HG03066 (cell line): Measurements from ENCODE around the gene SOAT1.
"Not testable (repeated sequence)": the region's sequence is repeated elsewhere in the genome, so short reads cannot be mapped to it uniquely, and the experiment has no call there.

ENCODE experiments used
- ATAC-seq: cut with Tn5 transposase; IDR thresholded peaks from one replicate; pipeline ENCODE4 v1.9.1; 2021; ENCODE audit warnings: low read depth; ENCODE audit not compliant: unreplicated experiment

The SOAT1 gene

DNA sequence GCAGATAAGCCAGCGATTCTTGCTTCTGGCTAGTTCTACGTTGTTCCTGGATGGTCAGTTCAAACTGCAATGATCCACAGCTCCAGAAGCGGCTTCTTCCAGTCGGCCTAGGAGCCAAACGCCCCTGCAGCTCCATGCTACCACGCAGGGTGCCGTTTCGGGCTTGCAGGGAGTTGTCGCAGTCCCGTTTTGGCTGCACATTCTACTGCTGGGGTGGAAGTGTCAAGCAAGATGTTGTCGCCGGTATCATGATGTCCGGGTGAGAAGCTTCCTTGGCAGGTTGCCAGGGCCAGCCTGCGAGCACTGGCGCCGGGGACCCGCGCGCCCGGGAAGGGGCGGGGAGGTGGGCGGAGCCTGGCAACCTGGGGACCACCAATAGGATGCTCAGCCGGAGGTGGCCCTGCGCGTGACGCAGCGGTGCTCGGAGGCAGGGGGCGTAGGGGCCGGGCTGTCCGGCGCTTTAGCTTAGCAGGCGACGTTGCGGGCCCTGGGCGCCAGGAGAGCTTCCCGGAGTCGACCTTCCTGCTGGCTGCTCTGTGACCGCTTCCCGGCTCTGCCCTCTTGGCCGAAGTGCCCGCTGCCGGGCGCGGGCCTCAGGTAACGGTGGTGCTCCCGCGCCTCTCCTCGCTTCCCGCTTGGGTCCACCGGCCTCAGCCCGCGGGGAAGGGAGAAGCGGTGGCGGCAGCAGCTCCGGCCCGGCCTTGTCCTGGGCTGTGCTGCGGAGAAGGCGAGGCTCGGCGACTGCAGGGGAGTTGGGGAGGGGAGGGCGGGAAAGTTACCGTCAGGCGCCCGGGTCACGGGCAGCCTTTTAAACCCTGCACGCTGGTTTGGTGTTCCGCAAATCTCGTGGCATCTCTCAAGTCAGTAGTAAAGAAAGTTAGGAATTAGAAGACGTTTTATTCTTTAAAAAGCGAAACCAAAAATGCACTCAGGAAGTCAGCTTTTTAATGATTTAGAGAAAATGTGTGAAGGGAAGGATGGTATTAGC lies at the start of gene SOAT1:
Gene SOAT1 (plus strand): TSS at position 458 of the 988 bp plus-strand sequence. CDS start 8,888 bp downstream, outside the sequence.
- ATAC-seq = peak; percentile 96

DNA sequence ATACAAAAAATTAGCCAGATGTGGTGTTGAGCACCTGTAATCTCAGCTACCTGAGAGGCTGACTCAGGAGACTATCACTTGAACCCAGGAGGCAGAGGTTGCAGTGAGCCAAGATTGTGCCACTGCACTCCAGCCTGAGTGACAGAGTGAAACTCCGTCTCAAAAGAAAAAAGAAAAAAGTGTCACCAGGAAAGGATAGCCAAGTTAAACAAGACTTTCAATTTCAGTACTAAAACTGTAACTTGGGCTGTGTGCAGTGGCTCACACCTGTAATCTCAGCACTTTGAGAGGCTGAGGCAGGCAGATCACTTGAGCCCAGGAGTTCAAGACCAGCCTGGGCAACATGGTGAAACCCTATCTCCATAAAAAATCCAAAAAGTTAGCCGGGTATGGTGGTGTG lies 48.2 kb upstream of the SOAT1 start:
- not testable (repeated sequence) for ATAC-seq

- no peak for ATAC-seq
Observed at GRCh38 chr1:179247923-179248322, 45.7 kb upstream of the SOAT1 start.

DNA sequence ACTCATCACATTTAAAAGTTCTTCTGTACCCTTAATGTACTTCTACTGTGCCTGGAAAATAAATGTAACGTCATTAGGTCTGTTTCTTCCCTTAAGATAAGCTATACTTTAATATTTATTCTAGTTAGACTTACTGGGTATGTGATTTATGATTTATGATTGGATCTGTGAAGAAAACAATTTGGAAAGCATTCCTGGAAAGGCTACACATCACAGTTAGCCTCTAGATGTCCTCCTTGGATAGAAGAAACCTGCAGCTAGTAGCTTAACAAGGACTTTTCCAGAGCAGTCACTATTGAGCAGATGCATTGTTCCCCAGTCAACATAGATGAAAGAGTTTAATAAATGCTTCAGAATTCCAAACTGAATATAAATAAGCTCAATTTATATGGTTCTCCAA lies 41.9 kb upstream of the SOAT1 start:
- no peak for ATAC-seq

GRCh38 chr1:179252606-179253005 lies 41.0 kb upstream of the SOAT1 start:
- no peak for ATAC-seq

DNA sequence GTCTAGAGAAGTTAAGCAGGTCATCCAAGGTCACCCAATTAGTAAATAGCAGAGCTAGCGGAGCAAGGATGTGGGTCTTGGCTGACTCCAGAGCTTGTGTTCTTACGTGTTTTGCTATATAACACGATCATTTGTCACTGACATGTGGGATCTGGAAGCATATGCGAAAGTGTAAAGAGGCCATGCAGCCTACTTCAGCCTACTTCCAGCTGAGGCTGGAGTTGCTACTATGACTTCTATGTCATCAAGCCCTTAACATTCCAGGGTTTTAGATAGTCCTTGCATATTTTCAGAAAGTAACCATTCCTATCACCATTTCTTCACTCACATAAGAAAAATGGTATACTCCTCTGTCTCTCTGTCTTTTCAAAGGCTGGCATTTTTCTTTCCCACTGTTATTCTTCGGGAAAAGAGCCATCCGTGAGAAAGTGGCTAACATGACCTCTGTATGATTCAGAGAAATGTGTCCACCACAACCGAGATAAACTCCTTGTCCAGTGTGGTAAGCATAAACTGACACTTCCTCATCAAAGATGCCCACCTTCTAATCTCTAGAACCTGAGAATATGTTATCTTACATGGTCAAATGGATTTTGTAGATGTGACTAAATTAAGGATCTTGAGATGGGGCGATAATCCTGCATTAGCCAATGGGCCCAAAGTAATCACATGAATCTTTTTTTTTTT lies 40.2 kb upstream of the SOAT1 start:
- no peak for ATAC-seq

GRCh38 chr1:179262183-179262582 lies 31.4 kb upstream of the SOAT1 start:
- no peak for ATAC-seq

DNA sequence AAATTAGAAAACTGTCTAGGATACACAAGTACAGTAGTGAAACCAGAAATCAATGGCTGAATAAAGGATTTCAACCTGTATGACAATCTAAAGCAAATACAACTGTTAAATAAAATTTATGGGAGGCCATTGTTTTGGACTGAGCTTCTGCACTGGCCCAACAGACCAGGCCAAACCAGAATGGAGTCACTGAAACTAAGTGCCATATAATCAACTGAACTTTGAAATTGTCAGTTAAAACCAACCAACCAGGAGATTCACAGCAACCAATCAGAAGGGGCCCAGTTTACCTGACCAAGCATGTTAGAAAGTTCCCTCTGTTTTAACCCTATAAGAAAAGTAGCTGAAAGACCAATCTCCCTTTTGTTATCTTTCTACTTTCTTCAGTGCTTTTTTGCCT lies 30.5 kb upstream of the SOAT1 start:
- no peak for ATAC-seq

DNA sequence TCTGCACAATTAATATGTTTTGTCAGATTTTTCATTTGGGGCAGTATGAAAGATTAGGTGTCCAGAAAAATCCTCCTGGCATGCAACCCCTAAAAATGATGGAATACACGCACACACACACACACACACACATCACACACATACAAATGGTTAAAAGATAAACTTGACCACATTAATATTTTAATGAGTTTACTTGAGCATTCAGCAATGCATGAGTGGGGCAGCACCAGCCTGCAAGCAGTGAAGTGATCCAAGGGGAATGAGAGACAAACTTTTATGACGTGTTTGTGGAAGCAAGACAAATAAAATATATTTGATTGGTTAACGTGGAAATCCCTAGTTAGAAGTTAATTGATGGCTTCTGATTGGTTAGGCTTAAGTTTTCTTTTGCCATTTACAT lies 29.1 kb upstream of the SOAT1 start:
- no peak for ATAC-seq

- no peak for ATAC-seq
Observed at GRCh38 chr1:179269071-179269470, 24.5 kb upstream of the SOAT1 start.

GRCh38 chr1:179274424-179274823 lies 19.2 kb upstream of the SOAT1 start:
- ATAC-seq = not testable (repeated sequence)

GRCh38 chr1:179278920-179279319 lies 14.7 kb upstream of the SOAT1 start:
- ATAC-seq = no peak

- ATAC-seq = no peak
Observed at GRCh38 chr1:179283992-179284391, 9.6 kb upstream of the SOAT1 start.

DNA sequence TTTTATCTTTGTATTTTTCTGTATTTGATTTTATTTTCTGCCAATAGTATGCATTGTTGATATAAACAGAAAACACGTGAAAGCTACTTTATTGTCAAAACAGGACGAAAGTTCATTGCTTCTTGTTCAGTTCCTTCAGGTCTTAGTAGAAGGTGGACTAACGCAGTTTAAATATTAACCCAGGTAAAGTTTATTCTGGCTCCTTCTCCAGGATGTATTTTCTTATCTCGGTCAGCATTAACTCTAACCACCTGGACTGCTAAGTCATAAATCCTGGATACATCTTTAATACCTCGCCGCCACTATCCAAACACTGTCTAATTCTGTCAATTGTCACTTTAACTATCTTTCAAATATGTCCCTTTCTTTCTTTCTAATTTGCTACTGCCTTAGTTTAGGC lies 5.7 kb upstream of the SOAT1 start:
- no peak for ATAC-seq

DNA sequence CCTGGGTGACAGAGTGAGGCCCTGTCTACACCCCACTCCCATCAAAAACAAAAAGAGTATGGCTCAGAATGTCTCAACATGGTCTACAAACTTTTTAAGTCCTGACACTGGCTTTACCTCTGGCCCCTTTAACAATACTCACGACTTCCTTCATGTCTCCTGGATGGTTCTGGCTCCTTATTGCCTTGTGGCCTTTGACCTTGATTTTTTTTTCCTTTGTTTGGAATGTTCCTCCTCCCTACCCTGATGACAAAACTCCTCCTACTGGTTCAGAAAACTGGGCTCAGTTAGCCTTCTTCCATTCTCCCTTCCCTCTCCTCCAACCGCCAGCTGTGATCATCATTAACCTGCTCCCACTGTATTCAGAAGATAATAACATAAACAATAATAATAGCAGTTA lies 4.6 kb upstream of the SOAT1 start:
- no peak for ATAC-seq

- ATAC-seq = no peak
Observed at GRCh38 chr1:179295164-179295755, 1.7 kb downstream of the SOAT1 start.

- no peak for ATAC-seq
Observed at GRCh38 chr1:179296356-179297104, 2.9 kb downstream of the SOAT1 start.

- no peak for ATAC-seq
Observed at GRCh38 chr1:179297105-179297378, 3.4 kb downstream of the SOAT1 start.

DNA sequence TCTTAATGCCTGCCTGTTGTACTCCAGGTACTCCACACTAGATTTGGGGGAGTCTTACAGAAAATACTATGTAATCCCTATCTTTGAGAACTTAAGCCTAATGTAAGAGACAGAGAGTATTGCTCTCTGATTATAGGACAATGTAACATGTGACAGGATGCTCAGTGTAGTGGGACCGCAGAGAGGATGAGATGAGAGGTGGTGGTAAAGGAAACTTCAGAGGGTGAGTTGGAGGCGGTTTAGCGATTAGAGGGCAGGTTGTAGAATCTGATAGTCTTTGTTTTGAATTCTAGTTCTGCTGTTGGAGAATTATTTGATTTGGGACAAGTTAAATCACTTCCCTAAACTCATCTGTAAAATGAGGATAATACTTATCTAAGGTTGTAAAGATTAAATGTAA lies 5.4 kb downstream of the SOAT1 start:
- peak; percentile 82 for ATAC-seq

DNA sequence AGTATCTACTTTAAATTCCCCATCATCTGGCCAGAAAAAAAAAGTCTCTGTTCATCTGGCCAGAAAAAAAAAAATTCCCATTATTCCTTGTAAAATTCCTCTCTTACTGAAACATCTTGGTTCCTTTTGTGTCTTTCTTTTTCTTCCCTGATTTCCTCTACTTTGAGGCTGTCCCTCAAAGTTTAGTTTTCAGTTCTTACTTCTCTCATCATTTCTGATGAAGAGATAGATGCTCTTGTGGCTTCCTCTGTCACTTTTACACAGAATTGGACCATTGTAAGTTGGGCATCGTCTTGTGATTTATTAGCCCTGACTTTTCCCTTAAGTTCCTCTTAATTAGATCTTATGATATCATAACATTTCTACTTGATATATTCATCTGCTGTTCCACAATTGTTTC lies 6.5 kb downstream of the SOAT1 start:
- ATAC-seq = no peak

DNA sequence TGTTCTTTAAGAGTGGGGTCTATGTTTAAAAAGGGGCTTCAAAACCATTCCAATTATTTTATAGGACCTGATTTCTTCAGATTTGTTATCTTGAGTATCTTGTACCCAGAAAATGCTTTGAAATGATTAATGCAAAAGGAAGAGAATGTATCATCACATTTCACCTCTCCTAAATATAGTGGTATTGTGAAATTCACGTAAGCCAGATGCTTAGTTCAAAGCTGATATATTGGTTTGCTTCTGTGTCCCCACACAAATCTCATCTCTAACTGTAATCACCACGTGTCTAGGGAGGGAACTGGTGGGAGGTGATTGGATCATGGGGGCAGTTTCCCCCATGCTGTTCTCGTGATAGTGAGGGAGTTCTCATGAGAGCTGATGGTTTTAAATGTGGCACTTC lies 8.5 kb downstream of the SOAT1 start:
- ATAC-seq = no peak
